ENCODE measurements around the gene PARD6G.

- TF ChIP-seq CTCF (IDR thresholded peaks at IDR 0.05): no peak
- TF ChIP-seq POLR2A (IDR thresholded peaks at IDR 0.05): no peak
- no peak for TF ChIP-seq EP300 (IDR thresholded peaks at IDR 0.05)
Measured at GRCh38 chr18:80233899-80234298, 13.4 kb downstream of the PARD6G start.
